ENCODE measurements around the gene SMIM7.

- TF ChIP-seq CTCF (conservative IDR thresholded peaks at IDR 0.05; ENCODE audit: low read length) (no peak), EZH2phosphoT487 (IDR thresholded peaks at IDR 0.05; ENCODE audit: borderline replicate concordance) (no peak)
Observed at GRCh38 chr19:16678498-16678897, 18.6 kb upstream of the SMIM7 start.

Data from Loucy (cell line).